Caco-2 (cell line): ENCODE results near the gene SAFB2. TPM values are rescaled to one million over a fixed set of nuclear protein-coding genes. Genes with fewer than 3 reads are reported as not detected.

ENCODE experiments used
- BruUV-seq: library from RNA; stranded (reverse); fragments of 400-500 nt; replicated peaks from 2 replicates; lab custom pipeline; 2021; lab: Mats Ljungman, UMichigan
- CTCF ChIA-PET: fragments of 300-600 bp; sonication (Branson Sonifier 250); formaldehyde crosslinking; loops from one replicate; lab custom pipeline; 2022; ENCODE audit warnings: antibody characterized with exemption; lab: Charles Lee
- POLR2A ChIA-PET: fragments of 300-600 bp; sonication (Branson Sonifier 250); formaldehyde crosslinking; loops from one replicate; lab custom pipeline; 2022; ENCODE audit warnings: antibody characterized with exemption; lab: Charles Lee
- DNase-seq, 2 experiments: peaks; one replicate each; pipeline versions ENCODE4 v3.0.0 to v3.0.0-alpha.2; 2020 to 2022
- H3K27me3 ChIP-seq: replicated peaks from 2 replicates; pipeline ENCODE4 v1.6.0; 2011; ENCODE audit warnings: low read length; ENCODE audit not compliant: control insufficient read depth, insufficient read depth
- H3K36me3 ChIP-seq: 2 replicates; pipeline ENCODE4 v1.5.1; 2011; ENCODE audit warnings: low read length; ENCODE audit not compliant: control insufficient read depth, insufficient read depth
- H3K4me1 ChIP-seq: fragments of 250-450 bp; sonication (Bioruptor Pico); 2 replicates; pipeline ENCODE4 v1.5.1; 2020; ENCODE audit warnings: mild to moderate bottlenecking
- H3K4me3 ChIP-seq: 2 replicates; pipeline ENCODE4 v1.5.1; 2011; ENCODE audit warnings: low read depth, mild to moderate bottlenecking, control low read depth, low read length
- H3K9me3 ChIP-seq: fragments of 250-450 bp; sonication (Bioruptor Pico); 2 replicates; pipeline ENCODE4 v1.5.1; 2020; ENCODE audit warnings: mild to moderate bottlenecking, moderate library complexity
- H3K27ac Mint-ChIP-seq: one replicate; pipeline ENCODE4 v1.8.0; 2022; ENCODE audit warnings: mixed read lengths; ENCODE audit not compliant: unreplicated experiment
- H3K27me3 Mint-ChIP-seq: one replicate; pipeline ENCODE4 v1.8.0; 2022; ENCODE audit warnings: mixed read lengths; ENCODE audit not compliant: insufficient read depth, unreplicated experiment
- H3K36me3 Mint-ChIP-seq: one replicate; pipeline ENCODE4 v1.8.0; 2022; ENCODE audit warnings: mild to moderate bottlenecking, mixed read lengths; ENCODE audit not compliant: insufficient read depth, unreplicated experiment
- H3K4me1 Mint-ChIP-seq: one replicate; pipeline ENCODE4 v1.8.0; 2022; ENCODE audit warnings: low read depth, mixed read lengths; ENCODE audit not compliant: unreplicated experiment
- H3K4me3 Mint-ChIP-seq: one replicate; pipeline ENCODE4 v1.8.0; 2022; ENCODE audit warnings: mild to moderate bottlenecking, moderate library complexity, mixed read lengths; ENCODE audit not compliant: unreplicated experiment
- H3K9me3 Mint-ChIP-seq: one replicate; pipeline ENCODE4 v1.8.0; 2022; ENCODE audit warnings: mixed read lengths; ENCODE audit not compliant: unreplicated experiment
- CTCF ChIP-seq, 2 experiments: fragments of 200-600 bp in 1 of 2; IDR thresholded peaks; 1 replicate in 1 of 2; 2 replicates in 1 of 2; pipeline versions ENCODE4 v1.5.1 to v1.8.0; 2011 to 2022; ENCODE audit warnings: antibody characterized with exemption in 1 of 2, control low read depth in 1 of 2, inconsistent platforms in 1 of 2, low read depth in 1 of 2, low read length in 1 of 2, mild to moderate bottlenecking in 1 of 2, moderate library complexity in 1 of 2; ENCODE audit not compliant: insufficient read depth in 1 of 2, severe bottlenecking in 1 of 2, unreplicated experiment in 1 of 2
- intact Hi-C: fragments of 100-400 bp; cut with micrococcal nuclease; formaldehyde crosslinking; loops from one replicate; pipeline ENCODE4 v1.10.0; 2022; ENCODE audit not compliant: unreplicated experiment
- total RNA-seq: library from RNA; stranded (reverse); gene quantifications from 2 replicates; pipeline ENCODE4 v1.2.3, GENCODE V29; 2022

SAFB2 gene
- total RNA-seq, 1 experiment from 2014 or later, result 81.3 TPM

GRCh38 chr19:5588906-5589676, 33.5 kb downstream of the SAFB2 start:
- no peak overlapping the region for H3K4me3 Mint-ChIP-seq
- CTCF ChIA-PET, result no interaction called here
- H3K27ac Mint-ChIP-seq, result no peak overlapping the region

GRCh38 chr19:5588441-5588840, 34.1 kb downstream of the SAFB2 start:
- Mint-ChIP-seq H3K27me3 (no peaks in the 10 kb centered on the region), H3K9me3 (no peaks in the 10 kb centered on the region), H3K27ac (no peak overlapping the region), H3K4me3 (no peak overlapping the region), H3K36me3 (peaks cover 81% of the 10 kb centered on the region), H3K4me1 (no peaks in the 10 kb centered on the region)
- ChIA-PET CTCF (no interaction called here), POLR2A (no interaction called here)
- Histone ChIP-seq H3K27me3 (no peaks in the 10 kb centered on the region), H3K4me1 (no peaks in the 10 kb centered on the region), H3K4me3 (no peak overlapping the region), H3K36me3 (peaks cover 3% of the 10 kb centered on the region), H3K9me3 (no peaks in the 10 kb centered on the region)
- no peak for DNase-seq
- TF ChIP-seq CTCF (IDR thresholded peaks at IDR 0.05; ENCODE audit: insufficient read depth in 1 of 2, low read depth in 1 of 2, low read length in 1 of 2, severe bottlenecking in 1 of 2, unreplicated experiment in 1 of 2), result no peak
- BruUV-seq, result no TSS peak
- intact Hi-C loops, result no loop called here

More at GRCh38 chr19:5588906-5589676, 33.5 kb downstream of the SAFB2 start:
- no TSS peak for BruUV-seq
- no peaks in the 10 kb centered on the region for H3K9me3 Mint-ChIP-seq
- no peak for TF ChIP-seq CTCF (IDR thresholded peaks at IDR 0.05; ENCODE audit: insufficient read depth in 1 of 2, low read depth in 1 of 2, low read length in 1 of 2, severe bottlenecking in 1 of 2, unreplicated experiment in 1 of 2)
- peaks cover 87% of the 10 kb centered on the region for H3K36me3 Mint-ChIP-seq
- intact Hi-C loops, result no loop called here
- Histone ChIP-seq H3K4me3 (no peak overlapping the region), H3K9me3 (no peaks in the 10 kb centered on the region), H3K36me3 (peaks cover 4% of the 10 kb centered on the region), H3K4me1 (no peaks in the 10 kb centered on the region), H3K27me3 (no peaks in the 10 kb centered on the region)
- DNase-seq, result no peak
- POLR2A ChIA-PET, result no interaction called here
- no peaks in the 10 kb centered on the region for H3K4me1 Mint-ChIP-seq
- H3K27me3 Mint-ChIP-seq, result no peaks in the 10 kb centered on the region

- TF ChIP-seq CTCF (IDR thresholded peaks at IDR 0.05; ENCODE audit: insufficient read depth in 1 of 2, low read depth in 1 of 2, low read length in 1 of 2, severe bottlenecking in 1 of 2, unreplicated experiment in 1 of 2), result no peak
- H3K4me3 ChIP-seq, result no peak overlapping the region
- Mint-ChIP-seq H3K27ac (no peak overlapping the region), H3K36me3 (peaks cover 73% of the 10 kb centered on the region), H3K4me1 (no peaks in the 10 kb centered on the region), H3K9me3 (no peaks in the 10 kb centered on the region), H3K4me3 (no peak overlapping the region), H3K27me3 (no peaks in the 10 kb centered on the region)
- no peaks in the 10 kb centered on the region; the same call in 1 of the 2 replicates for H3K4me1 ChIP-seq
- H3K9me3 ChIP-seq, result no peaks in the 10 kb centered on the region
- no TSS peak for BruUV-seq
- intact Hi-C loops, result no loop called here
- DNase-seq, result no peak
- CTCF ChIA-PET, result no interaction called here
- H3K27me3 ChIP-seq, result no peaks in the 10 kb centered on the region
- no peaks in the 10 kb centered on the region; the same call in 1 of the 2 replicates for H3K36me3 ChIP-seq
- POLR2A ChIA-PET, result no interaction called here
These were observed 34.9 kb downstream of the SAFB2 start for GRCh38 chr19:5587661-5588060.
